Measurements from ENCODE around the gene ZNF606. TPM values are rescaled to one million over a fixed set of nuclear protein-coding genes. Genes with fewer than 3 reads are reported as not detected.

ZNF606 gene
- total RNA-seq, 1 donor from 2014 or later = 15.4 TPM

DNA sequence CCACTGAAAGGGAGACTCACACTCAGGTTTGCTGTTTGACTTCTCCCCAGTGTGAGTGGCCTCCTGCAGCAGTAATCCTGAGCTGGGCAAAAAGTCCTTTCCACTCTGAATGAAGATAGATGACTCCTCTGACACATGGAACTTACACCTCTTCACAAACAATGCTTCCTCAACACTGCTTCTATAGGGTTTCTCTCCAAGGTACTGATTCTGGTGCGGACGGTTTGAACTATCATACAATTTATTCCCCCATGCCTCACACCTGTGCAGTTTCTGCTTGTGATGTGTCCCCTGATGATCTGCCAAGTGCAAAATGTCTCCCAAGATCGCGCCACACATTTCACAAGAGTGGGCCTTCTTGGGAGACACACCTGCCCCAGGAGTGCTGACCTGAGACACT, 75.0 kb downstream of the ZNF606 start:
- Histone ChIP-seq H3K36me3 (peaks cover 17% of the 10 kb centered on the region), H3K4me1 (no peaks in the 10 kb centered on the region), H3K4me3 (no peak overlapping the region), H3K27me3 (no peaks in the 10 kb centered on the region), H3K27ac (no peak overlapping the region), H3K9me3 (peaks cover 25% of the 10 kb centered on the region)
- ATAC-seq (no peak), DNase-seq (no peak)
- TF ChIP-seq, protein P1, sequence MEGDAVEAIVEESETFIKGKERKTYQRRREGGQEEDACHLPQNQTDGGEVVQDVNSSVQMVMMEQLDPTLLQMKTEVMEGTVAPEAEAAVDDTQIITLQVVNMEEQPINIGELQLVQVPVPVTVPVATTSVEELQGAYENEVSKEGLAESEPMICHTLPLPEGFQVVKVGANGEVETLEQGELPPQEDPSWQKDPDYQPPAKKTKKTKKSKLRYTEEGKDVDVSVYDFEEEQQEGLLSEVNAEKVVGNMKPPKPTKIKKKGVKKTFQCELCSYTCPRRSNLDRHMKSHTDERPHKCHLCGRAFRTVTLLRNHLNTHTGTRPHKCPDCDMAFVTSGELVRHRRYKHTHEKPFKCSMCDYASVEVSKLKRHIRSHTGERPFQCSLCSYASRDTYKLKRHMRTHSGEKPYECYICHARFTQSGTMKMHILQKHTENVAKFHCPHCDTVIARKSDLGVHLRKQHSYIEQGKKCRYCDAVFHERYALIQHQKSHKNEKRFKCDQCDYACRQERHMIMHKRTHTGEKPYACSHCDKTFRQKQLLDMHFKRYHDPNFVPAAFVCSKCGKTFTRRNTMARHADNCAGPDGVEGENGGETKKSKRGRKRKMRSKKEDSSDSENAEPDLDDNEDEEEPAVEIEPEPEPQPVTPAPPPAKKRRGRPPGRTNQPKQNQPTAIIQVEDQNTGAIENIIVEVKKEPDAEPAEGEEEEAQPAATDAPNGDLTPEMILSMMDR (IDR thresholded peaks at IDR 0.05) = no peak
- intact Hi-C loops (cut with DNase I) = no loop called here

Other genes with a start within 250 kb of the ZNF606 start
- 18.5 TPM for gene ZNF586, start 233.1 kb downstream of the ZNF606 start, total RNA-seq
- gene ZNF552, start 187.9 kb downstream of the ZNF606 start, total RNA-seq = 10.9 TPM
- 12.2 TPM for gene ZNF587B, start 172.5 kb downstream of the ZNF606 start, total RNA-seq
- 27.3 TPM for gene ZNF587, start 153.0 kb downstream of the ZNF606 start, total RNA-seq
- gene ZNF814, start 113.8 kb downstream of the ZNF606 start, total RNA-seq = 12.3 TPM
- 17.7 TPM for gene ZNF417, start 86.2 kb downstream of the ZNF606 start, total RNA-seq
- 5.0 TPM for gene ZNF418, start 67.4 kb downstream of the ZNF606 start, total RNA-seq
- gene ZNF256, start 55.1 kb downstream of the ZNF606 start, total RNA-seq = 5.8 TPM
- 0.90 TPM for gene C19orf18, start 28.3 kb downstream of the ZNF606 start, total RNA-seq
- not detected for gene ZSCAN1, start 31.2 kb upstream of the ZNF606 start, total RNA-seq
- 4.1 TPM for gene ZNF135, start 56.5 kb upstream of the ZNF606 start, total RNA-seq
- 47.3 TPM for gene ZSCAN18, start 95.4 kb upstream of the ZNF606 start, total RNA-seq
- 7.4 TPM for gene ZNF329, start 148.0 kb upstream of the ZNF606 start, total RNA-seq
- 31.9 TPM for gene ZNF274, start 180.2 kb upstream of the ZNF606 start, total RNA-seq
- 27.0 TPM for gene ZNF544, start 226.1 kb upstream of the ZNF606 start, total RNA-seq